Activated T-helper 17 cell treated with anti-CD3 and anti-CD28 coated beads, Interleukin-2, amount 50 U/mL, for 72 hours (primary cell): ENCODE measurements around the gene CHRNA1. TPM values are rescaled to one million over a fixed set of nuclear protein-coding genes. Genes with fewer than 3 reads are reported as not detected.

ENCODE experiments used
- ATAC-seq: fragments of 150-1000 bp; cut with Tn5 transposase; replicated peaks from 2 replicates; pipeline ENCODE4 v1.10.0; 2021; ENCODE audit warnings: mild to moderate bottlenecking, moderate library complexity
- H3K27ac Mint-ChIP-seq: one replicate; pipeline ENCODE4 v1.8.0; 2022; ENCODE audit warnings: mixed read lengths
- H3K27me3 Mint-ChIP-seq: one replicate; pipeline ENCODE4 v1.8.0; 2022; ENCODE audit warnings: mixed read lengths
- H3K36me3 Mint-ChIP-seq: one replicate; pipeline ENCODE4 v1.8.0; 2022; ENCODE audit warnings: low read depth, mild to moderate bottlenecking, mixed read lengths
- H3K4me1 Mint-ChIP-seq: one replicate; pipeline ENCODE4 v1.8.0; 2022; ENCODE audit warnings: mixed read lengths
- H3K4me3 Mint-ChIP-seq: one replicate; pipeline ENCODE4 v1.8.0; 2022; ENCODE audit warnings: mild to moderate bottlenecking, mixed read lengths
- H3K9me3 Mint-ChIP-seq: one replicate; pipeline ENCODE4 v1.8.0; 2022; ENCODE audit warnings: mixed read lengths
- total RNA-seq, 2 donors: library from RNA; stranded (reverse); gene quantifications; one replicate each; pipeline ENCODE4 v1.2.3, GENCODE V29; 2022

Gene CHRNA1
- total RNA-seq, 2 donors from 2014 or later = 0.13 TPM; not detected in 1

- H3K9me3 Mint-ChIP-seq = no peaks in the 10 kb centered on the region
- H3K4me1 Mint-ChIP-seq = peaks cover 5% of the 10 kb centered on the region
- peak; percentile 50 for ATAC-seq
- H3K27me3 Mint-ChIP-seq = no peaks in the 10 kb centered on the region
- H3K36me3 Mint-ChIP-seq = no peaks in the 10 kb centered on the region
- peak overlapping the region; percentile 71 for H3K27ac Mint-ChIP-seq
- peak overlapping the region; percentile 55 for H3K4me3 Mint-ChIP-seq
These were observed 24.1 kb upstream of the CHRNA1 start for GRCh38 chr2:174788291-174788929.

- H3K36me3 Mint-ChIP-seq = no peaks in the 10 kb centered on the region
These were observed 23.4 kb upstream of the CHRNA1 start for GRCh38 chr2:174787487-174788205.

GRCh38 chr2:174786066-174786725 is 21.9 kb upstream of the CHRNA1 start:
- H3K9me3 Mint-ChIP-seq = no peaks in the 10 kb centered on the region
- H3K36me3 Mint-ChIP-seq = no peaks in the 10 kb centered on the region
- H3K4me3 Mint-ChIP-seq = no peak overlapping the region
- H3K27me3 Mint-ChIP-seq = no peaks in the 10 kb centered on the region
- H3K4me1 Mint-ChIP-seq = peaks cover 5% of the 10 kb centered on the region
- ATAC-seq = no peak
- H3K27ac Mint-ChIP-seq = no peak overlapping the region

More at GRCh38 chr2:174787487-174788205, 23.4 kb upstream of the CHRNA1 start:
- peaks cover 5% of the 10 kb centered on the region for H3K4me1 Mint-ChIP-seq
- no peaks in the 10 kb centered on the region for H3K27me3 Mint-ChIP-seq
- H3K9me3 Mint-ChIP-seq = no peaks in the 10 kb centered on the region
- peak; percentile 53 for ATAC-seq
- H3K4me3 Mint-ChIP-seq = peak overlapping the region; percentile 55
- peak overlapping the region; percentile 71 for H3K27ac Mint-ChIP-seq

- H3K4me3 Mint-ChIP-seq = no peak overlapping the region
- no peak for ATAC-seq
- no peaks in the 10 kb centered on the region for H3K9me3 Mint-ChIP-seq
- no peak overlapping the region for H3K27ac Mint-ChIP-seq
- H3K36me3 Mint-ChIP-seq = no peaks in the 10 kb centered on the region
- no peaks in the 10 kb centered on the region for H3K27me3 Mint-ChIP-seq
- H3K4me1 Mint-ChIP-seq = peaks cover 7% of the 10 kb centered on the region
These were observed 21.2 kb upstream of the CHRNA1 start for GRCh38 chr2:174785481-174785880.

GRCh38 chr2:174784909-174785308 is 20.6 kb upstream of the CHRNA1 start:
- H3K9me3 Mint-ChIP-seq = no peaks in the 10 kb centered on the region
- H3K4me1 Mint-ChIP-seq = peaks cover 12% of the 10 kb centered on the region
- no peak overlapping the region for H3K4me3 Mint-ChIP-seq
- ATAC-seq = no peak
- no peaks in the 10 kb centered on the region for H3K27me3 Mint-ChIP-seq
- no peak overlapping the region for H3K27ac Mint-ChIP-seq
- H3K36me3 Mint-ChIP-seq = no peaks in the 10 kb centered on the region

- Mint-ChIP-seq H3K27me3 (no peaks in the 10 kb centered on the region), H3K27ac (no peak overlapping the region), H3K4me3 (no peak overlapping the region), H3K4me1 (peaks cover 13% of the 10 kb centered on the region), H3K9me3 (no peaks in the 10 kb centered on the region), H3K36me3 (no peaks in the 10 kb centered on the region)
- ATAC-seq = no peak
These were observed 20.0 kb upstream of the CHRNA1 start for GRCh38 chr2:174784316-174784715.

GRCh38 chr2:174781996-174782395 is 17.7 kb upstream of the CHRNA1 start:
- no peak for ATAC-seq
- Mint-ChIP-seq H3K36me3 (no peaks in the 10 kb centered on the region), H3K27ac (no peak overlapping the region), H3K4me1 (peaks cover 28% of the 10 kb centered on the region), H3K9me3 (no peaks in the 10 kb centered on the region), H3K27me3 (no peaks in the 10 kb centered on the region), H3K4me3 (no peak overlapping the region)

GRCh38 chr2:174781298-174781697 is 17.0 kb upstream of the CHRNA1 start:
- ATAC-seq = no peak
- Mint-ChIP-seq H3K27me3 (no peaks in the 10 kb centered on the region), H3K36me3 (no peaks in the 10 kb centered on the region), H3K9me3 (no peaks in the 10 kb centered on the region), H3K4me1 (peaks cover 28% of the 10 kb centered on the region), H3K27ac (no peak overlapping the region), H3K4me3 (no peak overlapping the region)

- Mint-ChIP-seq H3K4me3 (no peak overlapping the region), H3K36me3 (no peaks in the 10 kb centered on the region), H3K4me1 (peaks cover 28% of the 10 kb centered on the region), H3K9me3 (no peaks in the 10 kb centered on the region), H3K27me3 (no peaks in the 10 kb centered on the region), H3K27ac (peak overlapping the region; percentile 73)
- ATAC-seq = no peak
These were observed 16.6 kb upstream of the CHRNA1 start for GRCh38 chr2:174780856-174781255.

GRCh38 chr2:174780191-174780840 is 16.0 kb upstream of the CHRNA1 start:
- H3K4me3 Mint-ChIP-seq = peak overlapping the region; percentile 29
- H3K9me3 Mint-ChIP-seq = no peaks in the 10 kb centered on the region
- H3K27me3 Mint-ChIP-seq = no peaks in the 10 kb centered on the region
- peaks cover 28% of the 10 kb centered on the region for H3K4me1 Mint-ChIP-seq
- ATAC-seq = no peak
- H3K36me3 Mint-ChIP-seq = no peaks in the 10 kb centered on the region
- peak overlapping the region; percentile 73 for H3K27ac Mint-ChIP-seq

GRCh38 chr2:174779361-174779928 is 15.2 kb upstream of the CHRNA1 start:
- Mint-ChIP-seq H3K27ac (peak overlapping the region; percentile 93), H3K9me3 (no peaks in the 10 kb centered on the region), H3K4me3 (peak overlapping the region; percentile 66), H3K27me3 (no peaks in the 10 kb centered on the region), H3K36me3 (no peaks in the 10 kb centered on the region), H3K4me1 (peaks cover 28% of the 10 kb centered on the region)
- no peak for ATAC-seq

GRCh38 chr2:174778085-174778981 is 14.1 kb upstream of the CHRNA1 start:
- H3K36me3 Mint-ChIP-seq = no peaks in the 10 kb centered on the region

GRCh38 chr2:174777347-174778084 is 13.2 kb upstream of the CHRNA1 start:
- H3K27ac Mint-ChIP-seq = peak overlapping the region; percentile 93
- H3K9me3 Mint-ChIP-seq = no peaks in the 10 kb centered on the region
- H3K27me3 Mint-ChIP-seq = no peaks in the 10 kb centered on the region
- H3K4me3 Mint-ChIP-seq = peak overlapping the region; percentile 66
- H3K4me1 Mint-ChIP-seq = peaks cover 28% of the 10 kb centered on the region
- H3K36me3 Mint-ChIP-seq = no peaks in the 10 kb centered on the region
- no peak for ATAC-seq

More at GRCh38 chr2:174778085-174778981, 14.1 kb upstream of the CHRNA1 start:
- peak overlapping the region; percentile 93 for H3K27ac Mint-ChIP-seq
- no peaks in the 10 kb centered on the region for H3K27me3 Mint-ChIP-seq
- peak; percentile 96 for ATAC-seq
- H3K4me1 Mint-ChIP-seq = peaks cover 28% of the 10 kb centered on the region
- peak overlapping the region; percentile 66 for H3K4me3 Mint-ChIP-seq
- H3K9me3 Mint-ChIP-seq = no peaks in the 10 kb centered on the region
